Activated naive CD4-positive, alpha-beta T cell treated with anti-CD3 and anti-CD28 coated beads, Interleukin-2, amount 10 ng/mL, durations not matched to agents 7 days and 5 days (primary cell): ENCODE data around the gene TPCN1.

ENCODE experiments used
- CTCF ChIA-PET: fragments of 350-600 bp; sonication (Branson Sonifier 250); formaldehyde crosslinking; loops from one replicate; lab custom pipeline; 2021; ENCODE audit warnings: antibody characterized with exemption; lab: Charles Lee
- DNase-seq: peaks from one replicate; pipeline ENCODE4 v3.0.0-alpha.2; 2020
- H3K27ac Mint-ChIP-seq: one replicate; pipeline ENCODE4 v1.8.0; 2021; ENCODE audit warnings: mild to moderate bottlenecking, moderate library complexity, mixed read lengths
- H3K27me3 Mint-ChIP-seq: one replicate; pipeline ENCODE4 v1.8.0; 2021; ENCODE audit warnings: mild to moderate bottlenecking, mixed read lengths
- H3K36me3 Mint-ChIP-seq: one replicate; pipeline ENCODE4 v1.8.0; 2021; ENCODE audit warnings: mixed read lengths
- H3K4me1 Mint-ChIP-seq: one replicate; pipeline ENCODE4 v1.8.0; 2021; ENCODE audit warnings: mixed read lengths
- H3K4me3 Mint-ChIP-seq: one replicate; pipeline ENCODE4 v1.8.0; 2021; ENCODE audit warnings: mild to moderate bottlenecking, moderate library complexity, mixed read lengths
- H3K9me3 Mint-ChIP-seq: one replicate; pipeline ENCODE4 v1.8.0; 2021; ENCODE audit warnings: mixed read lengths

The TPCN1 gene

DNA sequence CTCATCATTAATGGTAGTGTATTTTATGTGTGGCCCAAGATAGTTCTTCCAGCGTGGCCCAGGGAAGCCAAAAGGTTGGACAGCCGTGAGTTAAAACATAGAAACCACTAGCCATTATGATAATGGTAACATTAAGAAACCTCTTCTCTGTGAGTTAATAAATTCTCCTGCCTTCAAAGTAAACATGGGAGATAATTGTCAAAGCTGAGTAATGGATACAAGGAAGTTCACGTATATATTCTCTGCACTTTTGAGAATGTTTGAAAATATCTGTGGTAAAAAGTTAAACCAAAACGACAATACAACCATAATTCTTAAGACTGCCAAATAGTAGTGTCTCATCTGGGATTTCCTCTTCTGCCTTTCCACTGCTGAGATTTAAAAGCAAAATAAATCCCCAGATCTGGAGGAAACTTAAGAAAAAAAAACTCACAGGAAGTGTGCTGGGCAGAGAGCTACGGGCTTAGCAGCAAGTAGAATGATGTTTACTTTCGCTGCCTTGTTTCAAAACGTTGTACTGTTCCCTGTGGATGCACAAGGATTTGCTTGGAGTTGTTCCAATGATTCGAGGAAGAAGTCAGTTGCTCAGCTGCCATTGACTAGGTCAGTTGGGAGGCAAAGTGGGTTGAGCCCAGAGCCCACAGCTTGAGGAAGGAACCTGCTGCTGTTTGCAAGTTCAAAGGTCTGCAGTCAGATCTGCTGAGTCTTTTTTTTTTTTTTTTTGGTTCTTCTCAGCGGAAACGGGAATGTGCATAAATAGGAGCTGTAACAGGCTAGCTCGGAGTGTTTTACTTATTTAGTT is 1.7 kb downstream of the TPCN1 start:
- Mint-ChIP-seq H3K9me3 (no peaks in the 10 kb centered on the region), H3K4me1 (peaks cover 35% of the 10 kb centered on the region), H3K4me3 (peak overlapping the region; percentile 86), H3K27ac (peak overlapping the region; percentile 89), H3K27me3 (no peaks in the 10 kb centered on the region), H3K36me3 (peaks cover 7% of the 10 kb centered on the region)
- peak; percentile 37 for DNase-seq
- CTCF ChIA-PET = interaction anchor here (0.6 to 4.0 kb wide), 6 partner anchors 10 to 118 kb away, joined by 3 to 20 read pairs (median 3); no protein-coding TSS in a partner anchor

DNA sequence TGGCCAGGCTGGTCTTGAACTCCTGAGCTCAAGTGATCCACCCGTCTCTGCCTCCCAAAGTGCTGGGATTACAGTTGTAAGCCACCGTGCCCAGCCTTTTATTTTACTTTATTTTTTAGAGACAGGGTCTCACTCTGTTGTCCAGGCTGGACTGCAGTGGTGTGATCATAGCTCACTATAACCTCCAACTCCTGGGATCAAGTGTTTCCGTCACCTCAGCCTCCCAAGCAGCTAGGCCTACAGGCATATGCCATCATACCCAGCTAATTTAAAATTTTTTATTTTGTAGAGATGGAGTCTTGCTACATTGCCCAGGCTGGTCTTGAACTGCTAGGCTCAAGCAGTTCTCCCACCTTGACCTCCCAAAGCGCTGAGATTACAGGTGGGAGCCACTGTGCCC is 3.7 kb downstream of the TPCN1 start:
- H3K27me3 Mint-ChIP-seq = no peaks in the 10 kb centered on the region
- H3K27ac Mint-ChIP-seq = no peak overlapping the region
- peaks cover 11% of the 10 kb centered on the region for H3K36me3 Mint-ChIP-seq
- DNase-seq = no peak
- peaks cover 54% of the 10 kb centered on the region for H3K4me1 Mint-ChIP-seq
- no peaks in the 10 kb centered on the region for H3K9me3 Mint-ChIP-seq
- CTCF ChIA-PET = interaction anchor here (1.3 to 2.8 kb wide), 2 partner anchors 12 to 27 kb away, joined by 3 to 7 read pairs; no protein-coding TSS in a partner anchor
- H3K4me3 Mint-ChIP-seq = no peak overlapping the region

DNA sequence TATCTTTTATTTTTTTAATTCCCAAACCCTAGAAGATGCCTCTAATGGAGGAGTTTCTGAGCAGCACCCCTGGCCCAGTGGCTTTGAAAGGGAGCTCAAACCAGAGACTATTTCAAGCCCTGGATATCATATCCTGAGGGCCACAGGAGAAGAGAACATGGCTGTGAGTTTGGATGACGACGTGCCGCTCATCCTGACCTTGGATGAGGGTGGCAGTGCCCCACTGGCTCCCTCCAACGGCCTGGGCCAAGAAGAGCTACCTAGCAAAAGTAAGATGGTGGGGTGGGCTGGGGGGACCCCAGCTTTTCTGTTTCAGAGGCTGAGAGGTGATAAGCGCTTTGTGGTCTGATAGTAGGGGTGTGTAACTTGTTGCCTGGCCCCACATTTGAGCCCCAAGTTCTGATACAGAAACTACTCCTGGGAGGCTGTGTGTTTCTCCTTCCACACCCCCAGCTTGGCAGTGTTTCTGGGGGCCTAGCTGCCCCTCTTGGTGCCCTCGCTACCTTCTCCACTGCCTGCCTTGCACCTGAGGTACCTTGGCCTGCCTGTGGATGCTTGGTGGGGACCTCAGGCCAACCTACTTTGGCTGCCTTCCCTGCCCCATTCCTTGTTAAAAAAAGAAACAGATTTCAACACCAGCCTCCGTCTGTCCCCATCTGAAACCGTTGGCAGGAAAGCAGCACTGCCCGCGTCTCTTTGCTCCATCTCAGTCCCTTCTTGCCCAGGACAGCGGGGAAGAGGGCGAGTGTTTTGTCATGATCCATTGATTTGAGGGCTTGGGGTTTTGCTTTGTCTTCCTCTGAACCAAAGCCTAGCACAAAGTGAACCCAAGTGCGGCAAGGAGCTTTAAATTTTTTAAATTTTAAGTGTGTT is 5.7 kb downstream of the TPCN1 start:
- CTCF ChIA-PET = interaction anchor here (2.8 kb wide), 1 partner anchor 10 kb away, joined by 7 read pairs; no protein-coding TSS in a partner anchor
- Mint-ChIP-seq H3K4me3 (no peak overlapping the region), H3K4me1 (peaks cover 62% of the 10 kb centered on the region), H3K27me3 (no peaks in the 10 kb centered on the region), H3K27ac (no peak overlapping the region), H3K36me3 (peaks cover 20% of the 10 kb centered on the region), H3K9me3 (no peaks in the 10 kb centered on the region)
- no peak for DNase-seq

DNA sequence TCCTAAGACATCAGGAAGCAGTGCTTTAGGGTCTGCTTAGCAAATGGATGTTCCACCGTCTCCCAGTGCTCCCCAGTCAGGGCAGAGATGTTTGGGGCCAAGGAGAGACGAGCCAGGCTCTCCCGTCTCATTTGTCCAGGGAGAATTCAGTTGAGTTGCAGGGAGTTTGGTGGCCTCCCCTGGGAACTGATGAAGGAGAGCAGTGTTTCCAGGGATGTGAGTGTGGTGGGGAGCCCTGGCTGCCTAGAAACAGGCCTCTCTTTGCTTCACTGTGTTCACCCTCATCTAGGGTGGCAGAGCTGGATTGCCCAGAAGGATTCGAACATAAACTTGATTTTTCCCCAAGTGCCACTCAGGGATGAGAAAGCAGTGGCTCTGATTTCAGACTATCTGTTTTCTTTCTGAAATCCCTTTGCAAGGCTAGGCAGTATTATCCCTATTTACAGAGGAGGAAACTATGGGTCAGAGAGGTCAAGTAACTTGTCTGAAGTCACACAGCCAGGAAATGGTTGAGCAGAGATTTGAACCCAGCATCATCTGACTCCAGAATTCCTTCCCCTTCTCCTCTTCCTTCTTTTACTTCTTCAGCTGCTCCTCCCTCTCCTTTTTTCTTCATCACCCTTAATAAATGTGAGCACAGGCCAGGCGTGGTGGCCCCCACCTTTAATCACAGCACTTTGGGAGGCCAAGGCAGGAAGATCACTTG is 6.6 kb downstream of the TPCN1 start:
- Mint-ChIP-seq H3K27ac (no peak overlapping the region), H3K27me3 (no peaks in the 10 kb centered on the region), H3K4me3 (no peak overlapping the region), H3K36me3 (peaks cover 20% of the 10 kb centered on the region), H3K9me3 (no peaks in the 10 kb centered on the region), H3K4me1 (peaks cover 62% of the 10 kb centered on the region)
- no peak for DNase-seq
- CTCF ChIA-PET = interaction anchor here (2.8 kb wide), 1 partner anchor 9 kb away, joined by 7 read pairs; no protein-coding TSS in a partner anchor

DNA sequence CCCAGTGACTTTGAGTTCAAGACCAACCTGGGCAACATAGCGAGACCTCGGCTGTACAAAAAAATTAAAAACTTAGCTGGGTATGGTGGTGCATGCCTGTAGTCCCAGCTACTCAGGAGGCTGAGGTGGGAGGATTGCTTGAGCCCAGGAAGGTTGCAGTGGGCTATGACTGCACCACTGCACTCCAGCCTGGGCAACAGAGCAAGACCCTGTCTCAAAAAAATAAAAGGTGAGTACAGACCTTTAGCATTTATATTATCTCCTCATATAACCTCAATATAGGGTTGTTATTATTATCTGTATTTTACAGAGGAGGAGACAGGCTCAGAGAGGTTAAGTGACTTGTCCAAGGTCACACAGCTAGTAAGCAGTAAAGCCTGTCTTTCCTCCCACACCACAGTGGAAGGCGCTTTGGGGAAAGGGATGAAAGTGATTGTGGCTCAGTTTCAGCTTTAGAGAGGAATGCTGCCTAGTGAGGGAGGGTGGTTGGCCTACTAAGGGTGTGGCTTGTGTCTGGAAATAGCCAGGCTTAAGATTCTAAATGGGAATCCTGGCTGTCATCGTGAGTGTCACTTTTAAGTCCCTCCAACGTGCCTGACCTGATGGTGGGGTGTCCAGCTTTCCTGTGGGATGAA is 7.2 kb downstream of the TPCN1 start:
- Mint-ChIP-seq H3K9me3 (no peaks in the 10 kb centered on the region), H3K27me3 (no peaks in the 10 kb centered on the region), H3K4me3 (no peak overlapping the region), H3K4me1 (peaks cover 62% of the 10 kb centered on the region), H3K27ac (no peak overlapping the region), H3K36me3 (peaks cover 25% of the 10 kb centered on the region)
- CTCF ChIA-PET = interaction anchor here (1.8 kb wide), 1 partner anchor 21 kb away, joined by 6 read pairs; no protein-coding TSS in a partner anchor
- no peak for DNase-seq

DNA sequence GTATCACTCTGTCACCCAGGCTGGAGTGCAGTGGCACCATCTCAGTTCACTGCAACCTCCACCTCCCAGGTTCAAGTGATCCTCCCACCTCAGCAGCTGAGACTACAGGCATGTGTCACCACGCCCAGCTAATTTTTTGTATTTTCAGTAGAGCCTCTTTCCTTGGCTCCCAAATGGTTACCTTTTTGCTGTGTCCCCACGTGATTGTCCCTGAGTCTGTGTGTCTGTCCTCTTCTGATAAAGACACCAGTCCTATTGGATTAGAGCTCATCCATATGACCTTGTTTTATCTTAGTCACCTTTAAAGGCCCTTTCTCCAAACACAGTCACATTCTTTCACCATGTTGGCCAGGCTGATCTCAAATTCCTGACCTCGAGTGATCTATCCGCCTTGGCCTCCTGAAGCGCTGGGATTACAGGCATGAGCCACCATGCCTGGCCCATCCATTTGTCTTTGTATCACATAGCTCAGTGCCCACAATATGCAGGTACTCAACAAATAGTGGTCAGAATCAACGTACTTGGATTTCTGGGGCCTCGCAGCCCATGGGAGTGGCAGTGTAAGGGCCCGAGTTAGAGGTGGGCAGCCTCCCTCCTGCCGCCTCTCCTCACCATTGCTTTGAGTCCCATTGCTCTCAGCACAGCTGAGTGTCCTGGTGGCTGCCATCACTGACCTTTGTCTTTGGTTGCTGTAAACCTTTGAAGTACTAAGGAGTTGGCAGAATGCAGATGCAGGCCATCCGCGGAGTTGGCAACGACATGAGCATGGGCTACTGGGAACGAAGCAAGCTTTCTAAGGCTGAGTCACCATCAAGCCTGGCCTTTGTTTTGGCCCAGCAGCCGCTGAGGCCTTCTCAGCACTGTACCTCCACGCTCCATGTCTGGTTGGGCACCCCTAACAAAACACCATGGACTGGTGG is 9.3 kb downstream of the TPCN1 start:
- H3K9me3 Mint-ChIP-seq = no peaks in the 10 kb centered on the region
- CTCF ChIA-PET = interaction anchor here (0.9 to 3.6 kb wide), 3 partner anchors 8 to 23 kb away, joined by 3 to 20 read pairs (median 6); partner anchors contain the start of gene TPCN1
- H3K4me3 Mint-ChIP-seq = no peak overlapping the region
- no peak for DNase-seq
- peaks cover 59% of the 10 kb centered on the region for H3K4me1 Mint-ChIP-seq
- H3K36me3 Mint-ChIP-seq = peaks cover 26% of the 10 kb centered on the region
- H3K27ac Mint-ChIP-seq = peak overlapping the region; percentile 80
- no peaks in the 10 kb centered on the region for H3K27me3 Mint-ChIP-seq

DNA sequence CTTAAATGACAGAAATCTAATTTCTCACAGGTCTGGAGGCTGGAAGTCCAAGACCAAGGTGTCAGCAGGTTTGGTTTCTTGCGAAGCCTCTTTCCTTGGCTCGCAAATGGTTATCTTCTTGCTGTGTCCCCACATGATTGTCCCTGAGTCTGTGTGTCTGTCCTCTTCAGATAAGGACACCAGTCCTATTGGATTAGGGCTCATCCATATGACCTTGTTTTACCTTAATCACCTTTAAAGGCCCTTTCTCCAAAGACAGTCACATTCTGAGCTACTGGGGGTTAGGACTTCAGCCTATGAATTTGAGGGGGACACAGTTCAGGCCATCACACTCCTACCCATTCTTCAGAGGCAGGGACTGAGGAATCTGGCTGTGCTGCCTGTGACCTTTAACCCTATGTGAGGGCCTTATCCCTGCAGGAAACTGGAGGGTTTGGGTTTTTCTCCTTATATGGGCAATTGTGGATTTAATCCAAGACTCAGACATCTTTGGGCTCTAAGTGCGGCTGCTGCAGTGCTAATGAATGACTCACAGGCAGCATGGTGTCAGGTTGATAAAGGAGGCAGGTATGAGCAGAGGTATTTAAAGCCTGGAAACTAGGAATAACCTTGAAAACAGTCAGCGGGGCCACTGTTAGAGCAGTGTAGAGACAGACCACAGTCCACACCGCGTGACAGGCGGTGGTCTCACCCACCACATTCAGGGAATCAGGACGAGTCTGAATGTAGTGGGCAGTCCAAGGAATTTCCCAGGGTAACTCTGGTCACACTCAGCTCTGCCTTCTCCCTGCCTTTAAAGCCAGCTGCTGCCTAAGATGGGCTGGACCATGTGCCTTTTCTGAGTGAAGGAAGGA is 10.2 kb downstream of the TPCN1 start:
- H3K4me3 Mint-ChIP-seq = no peak overlapping the region
- H3K9me3 Mint-ChIP-seq = no peaks in the 10 kb centered on the region
- no peak for DNase-seq
- peaks cover 26% of the 10 kb centered on the region for H3K36me3 Mint-ChIP-seq
- peaks cover 59% of the 10 kb centered on the region for H3K4me1 Mint-ChIP-seq
- H3K27ac Mint-ChIP-seq = no peak overlapping the region
- CTCF ChIA-PET = interaction anchor here (1.3 to 3.6 kb wide), 2 partner anchors 9 to 45 kb away, joined by 3 to 20 read pairs; partner anchors contain the start of gene TPCN1
- H3K27me3 Mint-ChIP-seq = no peaks in the 10 kb centered on the region

DNA sequence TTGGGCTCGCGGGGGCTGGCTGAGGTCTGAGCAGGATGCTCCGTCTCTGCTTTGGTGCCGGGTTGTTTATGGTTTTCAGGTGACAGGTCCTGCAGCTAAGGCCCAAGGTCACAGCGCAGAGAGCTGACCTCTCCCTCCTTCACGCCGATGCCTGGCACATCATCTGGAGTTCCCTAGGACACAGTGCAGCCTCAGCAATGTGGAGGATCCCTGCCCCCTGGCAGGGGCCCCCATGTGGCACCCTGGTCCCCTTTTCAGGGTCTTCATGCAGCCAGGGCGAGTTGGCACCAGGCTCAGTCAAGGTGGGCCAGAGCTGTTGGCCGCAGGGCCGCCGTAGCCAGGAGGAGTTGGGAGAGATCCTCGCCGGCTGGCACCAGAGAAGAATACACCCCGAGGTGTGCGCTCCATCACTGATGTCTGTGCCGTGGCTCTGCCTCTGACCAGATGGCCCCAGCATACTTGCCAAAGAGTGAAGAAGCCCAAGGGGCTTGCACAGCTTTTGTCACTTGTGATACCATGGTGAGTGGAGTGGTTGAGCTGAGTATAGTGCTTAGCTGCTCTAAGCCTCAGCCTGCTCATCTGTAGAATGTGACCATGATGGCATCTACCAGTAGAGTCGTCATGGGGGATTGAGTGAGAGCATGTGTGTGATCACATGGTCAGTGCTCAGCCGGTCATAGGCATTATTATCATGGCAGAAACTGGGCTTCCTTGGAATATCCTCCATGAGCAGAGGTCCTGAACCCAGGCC is 11.0 kb downstream of the TPCN1 start:
- DNase-seq = no peak
- CTCF ChIA-PET = interaction anchor here (0.7 to 3.6 kb wide), 6 partner anchors 10 to 193 kb away, joined by 3 to 20 read pairs (median 3); partner anchors contain the start of genes SLC8B1 and TPCN1
- Mint-ChIP-seq H3K36me3 (peaks cover 25% of the 10 kb centered on the region), H3K9me3 (no peaks in the 10 kb centered on the region), H3K4me3 (no peak overlapping the region), H3K27me3 (no peaks in the 10 kb centered on the region), H3K4me1 (peaks cover 59% of the 10 kb centered on the region), H3K27ac (peak overlapping the region; percentile 81)

DNA sequence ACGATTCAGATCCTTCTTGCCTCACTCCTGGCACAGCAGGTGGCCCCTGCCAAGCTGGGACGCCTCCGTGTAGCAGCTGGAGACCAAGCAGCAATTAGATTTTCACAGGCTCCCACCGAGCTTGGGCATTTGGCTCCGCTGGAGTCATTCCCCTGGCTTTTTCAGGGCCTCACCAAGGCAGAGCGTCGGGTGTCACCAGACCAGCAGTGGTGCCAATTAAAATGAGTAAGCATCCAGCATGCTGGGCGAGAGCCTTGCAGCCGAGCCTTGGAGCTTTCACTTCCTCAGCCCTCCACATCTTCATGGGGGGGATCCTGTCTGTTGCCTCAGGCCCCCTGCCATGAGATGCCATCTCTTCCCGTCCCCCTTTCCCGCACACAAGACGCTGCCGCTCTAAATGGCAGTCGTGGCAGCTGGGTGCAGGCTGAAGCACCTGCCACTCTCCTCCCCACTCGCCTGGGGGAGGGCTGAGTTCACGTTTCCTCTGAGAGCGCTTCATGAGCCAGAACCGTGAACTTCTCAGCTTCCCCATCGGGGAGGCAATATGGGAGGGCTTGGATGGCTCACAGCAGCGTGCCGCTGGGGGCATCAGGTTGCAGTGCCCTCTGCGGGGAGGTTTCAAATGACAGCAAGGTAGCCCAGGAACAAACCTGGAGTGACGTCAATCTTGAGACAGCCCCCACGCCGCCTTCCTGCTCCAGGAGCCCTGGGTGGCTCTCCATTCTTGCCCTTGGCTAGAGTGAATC is 11.7 kb downstream of the TPCN1 start:
- Mint-ChIP-seq H3K36me3 (peaks cover 20% of the 10 kb centered on the region), H3K4me1 (peaks cover 59% of the 10 kb centered on the region), H3K4me3 (peak overlapping the region; percentile 49), H3K27ac (peak overlapping the region; percentile 81), H3K9me3 (no peaks in the 10 kb centered on the region), H3K27me3 (no peaks in the 10 kb centered on the region)
- DNase-seq = peak; percentile 81
- CTCF ChIA-PET = interaction anchor here (0.7 to 3.6 kb wide), 7 partner anchors 10 to 193 kb away, joined by 3 to 20 read pairs (median 3); partner anchors contain the start of genes SLC8B1 and TPCN1

DNA sequence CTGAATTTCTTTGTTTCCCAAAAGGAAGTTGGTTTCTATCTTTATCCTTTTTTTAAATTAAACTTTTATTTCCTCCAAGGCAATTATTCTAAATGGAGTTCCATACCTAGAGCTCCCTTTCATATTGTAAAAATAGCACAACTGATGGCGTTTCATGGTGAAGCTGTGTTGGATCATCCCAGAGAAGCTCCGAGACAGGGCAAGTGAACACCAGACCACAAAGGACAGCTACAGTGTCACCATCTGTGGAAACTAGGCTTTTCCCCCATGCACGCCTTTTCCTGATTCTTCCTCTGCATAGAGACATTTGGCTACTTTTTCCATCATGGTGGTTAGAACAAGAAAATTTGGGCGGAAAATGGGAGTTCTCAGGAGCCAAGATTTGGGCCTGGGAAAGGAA is 12.7 kb downstream of the TPCN1 start:
- CTCF ChIA-PET = interaction anchor here (1.3 to 3.6 kb wide), 2 partner anchors 11 to 39 kb away, joined by 4 to 20 read pairs; partner anchors contain the start of gene TPCN1
- Mint-ChIP-seq H3K27ac (no peak overlapping the region), H3K27me3 (no peaks in the 10 kb centered on the region), H3K36me3 (peaks cover 17% of the 10 kb centered on the region), H3K4me3 (no peak overlapping the region), H3K9me3 (no peaks in the 10 kb centered on the region), H3K4me1 (peaks cover 50% of the 10 kb centered on the region)
- DNase-seq = no peak
